Duodenal mucosa (tissue), 2 donors: ENCODE measurements around the gene FGF7.

Experiments
- H3K27ac ChIP-seq: one replicate; pipeline ENCODE4 v1.7.0; 2013; ENCODE audit warnings: low read depth, low read length
- H3K27me3 ChIP-seq, 2 donors: one replicate each; pipeline ENCODE4 v1.7.0; 2013; ENCODE audit warnings: low read length in 2 of 2, control low read depth in 1 of 2; ENCODE audit not compliant: insufficient read depth in 2 of 2, control insufficient read depth in 1 of 2
- H3K36me3 ChIP-seq, 2 donors: one replicate each; pipeline ENCODE4 v1.7.0; 2013; ENCODE audit warnings: low read length in 2 of 2, control low read depth in 1 of 2; ENCODE audit not compliant: insufficient read depth in 2 of 2, control insufficient read depth in 1 of 2
- H3K4me1 ChIP-seq, 2 donors: one replicate each; pipeline ENCODE4 v1.7.0; 2013; ENCODE audit warnings: low read length in 2 of 2, control low read depth in 1 of 2; ENCODE audit not compliant: insufficient read depth in 2 of 2, control insufficient read depth in 1 of 2
- H3K4me3 ChIP-seq, 2 donors: one replicate each; pipeline ENCODE4 v1.7.0; 2013; ENCODE audit warnings: low read length in 2 of 2, low read depth in 1 of 2
- H3K9ac ChIP-seq, 2 donors: one replicate each; pipeline ENCODE4 v1.7.0; 2013; ENCODE audit warnings: low read length in 2 of 2, low read depth in 1 of 2
- H3K9me3 ChIP-seq, 2 donors: one replicate each; pipeline ENCODE4 v1.7.0; 2013; ENCODE audit warnings: low read length in 2 of 2, control low read depth in 1 of 2; ENCODE audit not compliant: control insufficient read depth in 1 of 2

FGF7 gene

GRCh38 chr15:49436751-49437150 is 13.7 kb downstream of the FGF7 start:
- Histone ChIP-seq H3K9me3 (no peaks in the 10 kb centered on the region), H3K9ac (no peak overlapping the region), H3K4me1 (peaks cover 0 to 11% of the 10 kb centered on the region in 2 donors), H3K27ac (no peak overlapping the region), H3K27me3 (no peaks in the 10 kb centered on the region), H3K4me3 (no peak overlapping the region), H3K36me3 (no peaks in the 10 kb centered on the region)

- no peak overlapping the region for H3K27ac ChIP-seq
- no peak overlapping the region for H3K4me3 ChIP-seq
- no peaks in the 10 kb centered on the region for H3K36me3 ChIP-seq
- peaks cover 0 to 11% of the 10 kb centered on the region in 2 donors for H3K4me1 ChIP-seq
- H3K27me3 ChIP-seq, result no peaks in the 10 kb centered on the region
- H3K9ac ChIP-seq, result no peak overlapping the region
- H3K9me3 ChIP-seq, result no peaks in the 10 kb centered on the region
Measured at GRCh38 chr15:49438962-49439631, 16.1 kb downstream of the FGF7 start.

GRCh38 chr15:49439678-49440395 is 16.8 kb downstream of the FGF7 start:
- H3K9me3 ChIP-seq, result no peaks in the 10 kb centered on the region
- no peak overlapping the region for H3K4me3 ChIP-seq
- H3K9ac ChIP-seq, result no peak overlapping the region
- peaks cover 0 to 11% of the 10 kb centered on the region in 2 donors for H3K4me1 ChIP-seq
- no peaks in the 10 kb centered on the region for H3K27me3 ChIP-seq
- no peaks in the 10 kb centered on the region for H3K36me3 ChIP-seq
- no peak overlapping the region for H3K27ac ChIP-seq

GRCh38 chr15:49441356-49441755 is 18.3 kb downstream of the FGF7 start:
- H3K4me1 ChIP-seq, result peaks cover 0 to 11% of the 10 kb centered on the region in 2 donors
- no peak overlapping the region for H3K9ac ChIP-seq
- H3K27ac ChIP-seq, result no peak overlapping the region
- no peak overlapping the region for H3K4me3 ChIP-seq
- H3K27me3 ChIP-seq, result no peaks in the 10 kb centered on the region
- no peaks in the 10 kb centered on the region for H3K9me3 ChIP-seq
- H3K36me3 ChIP-seq, result no peaks in the 10 kb centered on the region

GRCh38 chr15:49441816-49442215 is 18.8 kb downstream of the FGF7 start:
- H3K4me3 ChIP-seq, result no peak overlapping the region
- H3K4me1 ChIP-seq, result peaks cover 0 to 11% of the 10 kb centered on the region in 2 donors
- no peaks in the 10 kb centered on the region for H3K27me3 ChIP-seq
- no peaks in the 10 kb centered on the region for H3K9me3 ChIP-seq
- no peak overlapping the region for H3K9ac ChIP-seq
- no peak overlapping the region for H3K27ac ChIP-seq
- no peaks in the 10 kb centered on the region for H3K36me3 ChIP-seq

GRCh38 chr15:49452595-49452994 is 29.6 kb downstream of the FGF7 start:
- no peaks in the 10 kb centered on the region for H3K27me3 ChIP-seq
- no peak overlapping the region for H3K27ac ChIP-seq
- H3K36me3 ChIP-seq, result no peaks in the 10 kb centered on the region
- H3K9ac ChIP-seq, result no peak overlapping the region
- no peak overlapping the region for H3K4me3 ChIP-seq
- no peaks in the 10 kb centered on the region for H3K9me3 ChIP-seq
- no peaks in the 10 kb centered on the region for H3K4me1 ChIP-seq

GRCh38 chr15:49456166-49456565 is 33.1 kb downstream of the FGF7 start:
- no peaks in the 10 kb centered on the region for H3K9me3 ChIP-seq
- H3K27ac ChIP-seq, result no peak overlapping the region
- H3K27me3 ChIP-seq, result no peaks in the 10 kb centered on the region
- H3K9ac ChIP-seq, result no peak overlapping the region
- no peaks in the 10 kb centered on the region for H3K4me1 ChIP-seq
- no peaks in the 10 kb centered on the region for H3K36me3 ChIP-seq
- H3K4me3 ChIP-seq, result no peak overlapping the region

GRCh38 chr15:49458145-49458544 is 35.1 kb downstream of the FGF7 start:
- Histone ChIP-seq H3K36me3 (no peaks in the 10 kb centered on the region), H3K4me1 (peaks cover 0 to 2% of the 10 kb centered on the region in 2 donors), H3K27me3 (no peaks in the 10 kb centered on the region), H3K27ac (no peak overlapping the region), H3K9ac (no peak overlapping the region), H3K4me3 (no peak overlapping the region), H3K9me3 (no peaks in the 10 kb centered on the region)

GRCh38 chr15:49460411-49460941 is 37.4 kb downstream of the FGF7 start:
- Histone ChIP-seq H3K36me3 (no peaks in the 10 kb centered on the region), H3K27me3 (no peaks in the 10 kb centered on the region), H3K9ac (no peak overlapping the region), H3K4me1 (peaks cover 0 to 2% of the 10 kb centered on the region in 2 donors), H3K27ac (no peak overlapping the region), H3K9me3 (no peaks in the 10 kb centered on the region), H3K4me3 (no peak overlapping the region)

GRCh38 chr15:49462232-49462844 is 39.3 kb downstream of the FGF7 start:
- Histone ChIP-seq H3K9ac (no peak overlapping the region), H3K27ac (no peak overlapping the region), H3K4me3 (no peak overlapping the region), H3K4me1 (peaks cover 0 to 2% of the 10 kb centered on the region in 2 donors), H3K9me3 (no peaks in the 10 kb centered on the region), H3K27me3 (no peaks in the 10 kb centered on the region), H3K36me3 (no peaks in the 10 kb centered on the region)
